Gastroesophageal sphincter (tissue), 3 donors: ENCODE data around the gene LDLRAP1.

Experiments used
- EP300 ChIP-seq: sonication (generic); formaldehyde crosslinking; IDR thresholded peaks from one replicate; pipeline ENCODE4 v1.6.1; 2017; ENCODE audit warnings: antibody characterized with exemption, mild to moderate bottlenecking
- POLR2A ChIP-seq, 2 donors: fragments of 450-650 bp; IDR thresholded peaks; one replicate each; pipeline ENCODE4 v1.6.1; 2017; ENCODE audit warnings: antibody characterized with exemption in 2 of 2, mild to moderate bottlenecking in 2 of 2, moderate library complexity in 1 of 2
- POLR2AphosphoS5 ChIP-seq: sonication (generic); formaldehyde crosslinking; IDR thresholded peaks from one replicate; pipeline ENCODE4 v1.6.1; 2017; ENCODE audit warnings: antibody characterized with exemption
- TF ChIP-seq, protein P1 (sequence below), 4 experiments: fragments of 200-600 bp in 2 of 4; fragments of 450-650 bp in 2 of 4; sonication (generic) in 1 of 4; IDR thresholded peaks; one replicate each; pipeline ENCODE4 v1.5.1; 2017 to 2019; ENCODE audit warnings: antibody characterized with exemption in 4 of 4, mild to moderate bottlenecking in 2 of 4, moderate library complexity in 2 of 4

DNA sequence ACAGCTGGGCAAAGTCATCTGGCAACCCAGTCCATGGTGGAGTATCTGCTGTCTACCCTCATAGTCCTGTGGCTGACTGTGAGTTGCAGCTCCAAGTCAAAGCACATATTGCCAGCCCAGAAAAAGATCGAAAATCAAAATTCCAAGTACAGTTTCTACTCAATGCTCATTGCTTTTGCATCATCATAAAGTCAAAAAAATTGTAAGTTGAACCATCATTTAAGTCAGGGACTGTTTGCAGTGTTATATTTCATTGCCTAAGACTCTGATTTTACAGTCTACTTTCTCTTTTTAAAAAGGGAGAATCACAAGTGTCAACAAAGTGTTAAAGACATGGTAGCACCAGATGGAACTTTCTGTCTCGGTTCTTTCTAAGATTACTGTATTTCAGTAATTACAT, 50.5 kb downstream of the LDLRAP1 start:
- no peak for TF ChIP-seq POLR2AphosphoS5
- TF ChIP-seq, protein P1, sequence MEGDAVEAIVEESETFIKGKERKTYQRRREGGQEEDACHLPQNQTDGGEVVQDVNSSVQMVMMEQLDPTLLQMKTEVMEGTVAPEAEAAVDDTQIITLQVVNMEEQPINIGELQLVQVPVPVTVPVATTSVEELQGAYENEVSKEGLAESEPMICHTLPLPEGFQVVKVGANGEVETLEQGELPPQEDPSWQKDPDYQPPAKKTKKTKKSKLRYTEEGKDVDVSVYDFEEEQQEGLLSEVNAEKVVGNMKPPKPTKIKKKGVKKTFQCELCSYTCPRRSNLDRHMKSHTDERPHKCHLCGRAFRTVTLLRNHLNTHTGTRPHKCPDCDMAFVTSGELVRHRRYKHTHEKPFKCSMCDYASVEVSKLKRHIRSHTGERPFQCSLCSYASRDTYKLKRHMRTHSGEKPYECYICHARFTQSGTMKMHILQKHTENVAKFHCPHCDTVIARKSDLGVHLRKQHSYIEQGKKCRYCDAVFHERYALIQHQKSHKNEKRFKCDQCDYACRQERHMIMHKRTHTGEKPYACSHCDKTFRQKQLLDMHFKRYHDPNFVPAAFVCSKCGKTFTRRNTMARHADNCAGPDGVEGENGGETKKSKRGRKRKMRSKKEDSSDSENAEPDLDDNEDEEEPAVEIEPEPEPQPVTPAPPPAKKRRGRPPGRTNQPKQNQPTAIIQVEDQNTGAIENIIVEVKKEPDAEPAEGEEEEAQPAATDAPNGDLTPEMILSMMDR (IDR thresholded peaks at IDR 0.05), result no peak
- TF ChIP-seq EP300, result no peak
- no peak for TF ChIP-seq POLR2A (IDR thresholded peaks at IDR 0.05)
